ENCODE data around the gene TTLL6.
"Not testable (repeated sequence)": the region's sequence is repeated elsewhere in the genome, so short reads cannot be mapped to it uniquely, and the experiment has no call there.

The TTLL6 gene

GRCh38 chr17:48814504-48814903 lies 2.5 kb downstream of the TTLL6 start:
- no peak for DNase-seq

DNA sequence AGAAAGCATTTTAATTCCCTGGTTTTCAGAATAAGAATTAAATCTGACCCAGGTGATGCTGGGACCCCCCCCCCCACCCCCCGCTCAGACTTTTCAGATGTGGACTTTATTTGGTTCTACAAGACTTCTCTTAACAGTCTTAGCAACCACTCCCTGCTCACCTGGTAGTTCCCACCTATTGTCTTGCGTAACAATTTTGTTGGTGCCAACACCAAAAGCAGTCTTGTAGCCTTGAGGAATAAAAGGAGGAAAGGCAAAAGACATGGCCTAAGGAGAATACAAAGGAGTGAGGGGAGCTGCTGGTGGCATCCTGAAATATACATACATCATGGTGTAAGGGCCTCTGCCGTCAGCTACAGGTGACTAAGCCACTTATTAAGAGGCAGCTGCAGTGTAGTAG lies 5.0 kb downstream of the TTLL6 start:
- no peak for DNase-seq

- DNase-seq, result no peak
Measured at GRCh38 chr17:48809182-48809581, 7.8 kb downstream of the TTLL6 start.

- DNase-seq, result peak; percentile 29
Measured at GRCh38 chr17:48804936-48805411, 12.1 kb downstream of the TTLL6 start.

DNA sequence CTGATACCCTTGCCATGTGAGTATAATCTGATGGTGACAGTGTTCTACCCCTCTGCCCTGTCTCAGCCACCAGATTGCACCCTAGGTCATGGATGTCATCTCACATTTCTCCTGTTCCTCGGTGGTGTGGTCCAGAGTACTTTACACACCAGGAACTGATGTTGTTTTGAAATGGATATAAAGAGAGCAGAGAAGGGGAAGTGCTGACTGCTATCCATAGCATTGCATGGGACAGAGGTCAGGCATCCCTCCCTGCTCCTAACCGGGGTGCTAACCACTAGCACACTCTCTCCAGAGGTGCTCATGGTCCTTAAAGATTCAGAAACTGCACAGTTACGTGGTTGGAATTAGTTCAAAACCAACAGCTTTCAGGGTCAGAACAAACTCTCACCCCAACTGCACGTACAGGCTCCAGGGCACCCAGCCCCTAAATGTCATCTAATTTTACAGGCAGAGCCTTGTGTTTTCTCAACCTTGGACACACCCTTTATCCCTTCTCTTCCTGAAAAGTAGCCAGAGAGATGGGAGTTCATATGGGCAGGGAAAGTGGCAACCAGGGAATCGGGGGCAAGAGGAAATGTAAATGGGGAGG lies 16.3 kb downstream of the TTLL6 start:
- no peak for DNase-seq

- DNase-seq, result no peak
Measured at GRCh38 chr17:48799069-48799723, 17.8 kb downstream of the TTLL6 start.

GRCh38 chr17:48796163-48796522 lies 20.9 kb downstream of the TTLL6 start:
- DNase-seq, result not testable (repeated sequence)

- no peak for DNase-seq
Measured at GRCh38 chr17:48795444-48796162, 21.4 kb downstream of the TTLL6 start.

DNA sequence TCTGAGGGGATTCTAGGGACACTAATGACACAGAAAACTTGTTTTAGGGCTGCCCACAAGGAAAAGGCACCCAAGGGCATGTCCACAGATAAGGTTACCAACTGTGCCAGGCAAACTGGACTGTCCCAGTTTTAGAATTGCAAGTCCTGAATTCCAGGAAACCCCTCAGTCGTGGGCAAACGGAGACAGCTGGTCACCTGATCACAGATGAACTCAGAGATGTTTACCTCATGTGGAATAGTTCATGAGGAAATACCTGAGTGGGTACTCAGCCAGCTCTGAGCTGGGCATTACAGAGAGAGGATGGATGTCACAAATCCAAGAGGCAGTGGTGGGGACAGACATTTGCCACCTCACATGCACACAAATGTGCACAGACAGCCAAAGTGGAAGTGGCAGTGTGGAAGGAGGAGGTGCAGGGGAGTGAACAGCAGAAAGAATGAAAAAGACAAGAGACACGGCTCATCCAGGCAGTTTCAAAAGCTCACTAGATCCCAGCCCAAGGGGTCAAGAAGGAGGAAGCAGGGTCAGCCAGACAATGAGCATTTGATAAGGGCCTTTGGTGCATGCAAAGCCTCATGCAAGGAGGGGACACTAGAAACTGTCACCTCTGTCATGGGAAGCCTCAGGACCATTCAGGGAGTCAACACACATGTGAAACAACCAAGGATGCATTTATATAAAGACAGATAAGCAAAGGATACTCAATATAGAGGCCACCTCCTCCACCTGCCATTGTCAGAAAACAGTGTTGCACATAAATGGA lies 24.8 kb downstream of the TTLL6 start:
- no peak for DNase-seq

- peak; percentile 60 for DNase-seq
Measured at GRCh38 chr17:48791128-48792032, 25.6 kb downstream of the TTLL6 start.

DNA sequence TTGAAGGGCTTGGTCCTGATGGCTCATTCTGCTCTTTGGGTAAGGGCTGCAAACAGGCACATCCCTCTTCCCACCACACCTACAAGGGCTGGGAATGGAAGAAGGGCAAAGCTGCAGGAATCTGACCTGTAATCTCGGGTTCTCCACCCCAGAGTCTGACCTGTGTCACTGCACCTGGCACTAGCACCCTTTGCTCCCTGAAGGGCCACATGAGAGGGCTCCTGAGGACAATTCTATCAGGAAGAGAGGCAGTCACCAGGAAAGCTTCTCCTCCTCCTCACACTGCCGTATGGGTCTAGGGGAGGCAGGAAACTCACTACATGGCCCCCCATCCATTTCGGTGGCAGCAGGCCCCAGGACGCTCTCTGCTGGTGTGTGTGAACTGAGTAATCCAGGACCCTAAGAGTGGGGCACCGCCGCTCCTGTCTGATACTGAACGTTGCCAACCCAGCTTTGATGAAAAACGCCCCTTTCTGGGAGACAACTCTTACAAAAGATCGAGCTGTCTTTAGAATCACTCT lies 26.4 kb downstream of the TTLL6 start:
- no peak for DNase-seq

- DNase-seq, result no peak
Measured at GRCh38 chr17:48787828-48788227, 29.2 kb downstream of the TTLL6 start.

DNA sequence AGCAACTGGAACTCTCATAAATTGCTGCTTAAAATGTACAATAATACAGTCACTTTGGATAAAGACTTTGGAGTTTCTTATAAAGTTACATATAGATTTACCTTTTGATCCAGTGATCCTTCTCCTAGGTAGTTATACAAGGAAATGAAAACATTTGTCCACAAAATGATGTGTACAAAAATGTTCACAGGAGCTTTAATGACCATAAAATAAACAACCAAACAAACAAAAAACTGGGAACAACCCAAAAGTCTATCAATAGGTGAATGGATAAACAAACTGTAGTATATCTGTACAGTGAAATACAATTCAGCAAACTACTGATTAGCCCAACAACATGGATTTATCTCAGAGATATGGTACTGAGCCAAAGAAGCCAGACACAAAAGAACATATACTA lies 37.6 kb downstream of the TTLL6 start:
- no peak for DNase-seq

- DNase-seq, result no peak
Measured at GRCh38 chr17:48776602-48777001, 40.4 kb downstream of the TTLL6 start.

DNA sequence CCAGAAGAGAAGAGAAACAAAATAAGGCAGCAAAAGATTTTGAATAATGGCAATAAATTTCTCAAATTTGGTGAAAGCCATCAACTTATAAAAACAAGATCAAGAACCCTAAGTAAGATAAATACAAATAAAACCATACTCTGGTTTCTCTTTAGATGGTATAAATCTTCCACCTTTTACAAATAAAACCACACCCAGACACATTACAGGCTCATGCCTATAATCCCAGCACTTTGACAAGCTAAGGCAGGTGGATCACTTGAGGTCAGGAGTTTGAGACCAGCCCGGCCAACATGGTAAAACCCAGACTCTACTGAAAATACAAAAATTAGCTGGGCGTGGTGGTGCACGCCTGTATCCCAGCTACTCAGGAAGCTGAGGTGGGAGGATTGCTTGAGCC lies 43.8 kb downstream of the TTLL6 start:
- no peak for DNase-seq

GRCh38 chr17:48770954-48771353 lies 46.1 kb downstream of the TTLL6 start:
- no peak for DNase-seq

- no peak for DNase-seq
Measured at GRCh38 chr17:48769009-48769675, 47.9 kb downstream of the TTLL6 start.

DNA sequence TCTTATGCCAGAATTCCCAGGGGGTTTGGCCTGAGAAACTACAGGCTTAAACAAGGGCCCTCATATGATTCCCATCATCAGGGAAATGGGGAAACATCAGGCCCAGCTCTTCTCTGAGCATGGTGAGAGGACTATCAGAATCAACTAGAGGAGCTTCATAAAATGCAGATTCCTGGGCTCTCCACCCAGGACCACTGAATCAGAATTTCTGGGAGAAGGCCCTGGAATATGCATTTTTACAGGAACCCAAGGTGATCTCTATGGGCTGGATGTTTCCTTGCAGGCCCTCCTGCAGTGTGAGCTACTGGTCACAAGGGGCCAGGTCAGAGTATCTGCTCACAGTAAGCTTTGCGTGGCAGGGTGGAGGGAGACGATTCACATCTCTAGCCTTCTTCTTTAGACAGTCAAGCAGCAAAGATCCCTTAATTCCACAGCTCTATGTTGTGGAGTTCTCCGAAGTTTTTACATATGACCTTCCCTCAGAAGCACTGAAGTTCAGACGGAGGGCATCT lies 49.7 kb downstream of the TTLL6 start:
- DNase-seq, result no peak

DNA sequence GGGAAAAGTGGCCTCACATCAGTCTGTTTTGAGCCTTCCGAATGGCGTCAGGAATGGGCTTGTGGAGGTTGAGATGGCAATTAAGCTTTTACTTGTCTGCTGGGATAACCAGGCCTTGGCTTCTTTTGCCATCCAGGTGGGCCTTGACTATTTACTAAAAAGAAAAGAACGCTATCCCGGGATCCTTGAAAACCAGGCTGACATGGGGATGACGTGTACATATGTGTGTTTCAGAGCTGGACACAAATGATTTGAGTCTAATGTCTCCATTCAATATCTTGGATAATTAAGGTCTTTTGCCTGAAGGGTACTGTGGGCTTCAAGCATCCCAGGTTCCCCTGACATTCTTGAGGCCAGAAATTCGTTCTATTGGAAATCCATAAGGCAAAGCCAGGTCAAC lies 55.9 kb downstream of the TTLL6 start:
- DNase-seq, result no peak

DNA sequence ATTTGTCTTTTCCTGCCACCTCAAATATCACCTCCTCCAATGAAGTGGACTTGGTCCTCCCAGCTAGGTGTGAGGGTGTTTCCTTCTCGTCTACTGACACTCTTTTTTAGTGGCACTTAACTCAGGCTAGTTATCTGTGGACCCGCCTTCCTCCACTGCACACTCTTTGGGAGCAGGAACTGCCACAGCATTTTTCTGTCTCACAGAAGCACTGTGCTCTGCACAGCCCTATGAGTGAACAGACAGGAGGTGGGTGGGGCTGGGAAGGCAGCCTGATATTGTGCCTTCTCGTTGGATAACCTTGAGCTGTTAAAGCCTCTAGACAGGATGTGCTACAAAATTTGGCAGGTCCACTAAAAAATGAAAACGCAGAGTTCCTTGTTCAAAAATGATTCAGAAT lies 56.6 kb downstream of the TTLL6 start:
- DNase-seq, result no peak

DNA sequence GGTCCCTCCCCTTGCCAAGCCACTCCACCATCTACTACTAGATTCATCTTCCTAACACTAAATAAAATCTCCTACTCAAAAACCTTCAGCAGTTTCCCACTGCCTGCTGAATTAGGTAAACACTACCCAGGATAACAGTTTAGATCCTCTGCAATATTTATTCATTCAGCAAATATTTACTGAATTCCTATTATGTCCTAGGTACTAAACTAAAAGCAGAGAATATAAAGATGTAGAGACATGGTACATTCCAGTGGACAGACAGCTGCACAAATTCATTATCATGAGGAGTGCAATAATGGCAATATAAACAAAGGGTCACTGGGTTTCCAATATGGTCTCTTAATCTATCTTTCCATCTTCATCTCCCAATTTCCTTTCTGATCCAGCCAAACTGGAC lies 57.7 kb downstream of the TTLL6 start:
- no peak for DNase-seq

All from NCI-H2107 (cell line).